Measurements from ENCODE around the gene INCA1.
A peak's percentile ranks its signal among the peaks of the same experiment; 100 is the strongest.

Gene INCA1

DNA sequence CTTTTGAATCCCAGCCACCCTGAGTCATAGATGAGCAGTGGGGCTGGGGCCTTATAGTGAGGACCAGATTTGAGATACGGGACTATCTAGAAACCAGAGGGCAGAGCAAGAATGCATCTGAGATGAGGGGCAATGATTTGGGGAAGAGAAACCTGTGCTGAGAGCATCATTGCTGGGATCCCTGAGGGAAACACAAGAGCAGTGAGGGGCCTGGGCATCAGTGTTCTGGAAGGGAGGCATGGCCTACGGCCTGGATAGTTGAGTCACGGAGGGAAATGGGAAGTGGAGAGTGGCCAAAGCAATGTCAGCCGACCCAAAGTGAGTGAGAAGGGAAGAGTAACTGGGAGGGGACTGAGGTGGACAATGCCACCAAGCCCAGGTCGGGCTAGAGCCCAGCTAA, 15.0 kb downstream of the INCA1 start:
- no peaks in the 10 kb centered on the region for H4K20me1 ChIP-seq (ENCODE audit: insufficient read depth, low read length)
- TF ChIP-seq, protein P1, sequence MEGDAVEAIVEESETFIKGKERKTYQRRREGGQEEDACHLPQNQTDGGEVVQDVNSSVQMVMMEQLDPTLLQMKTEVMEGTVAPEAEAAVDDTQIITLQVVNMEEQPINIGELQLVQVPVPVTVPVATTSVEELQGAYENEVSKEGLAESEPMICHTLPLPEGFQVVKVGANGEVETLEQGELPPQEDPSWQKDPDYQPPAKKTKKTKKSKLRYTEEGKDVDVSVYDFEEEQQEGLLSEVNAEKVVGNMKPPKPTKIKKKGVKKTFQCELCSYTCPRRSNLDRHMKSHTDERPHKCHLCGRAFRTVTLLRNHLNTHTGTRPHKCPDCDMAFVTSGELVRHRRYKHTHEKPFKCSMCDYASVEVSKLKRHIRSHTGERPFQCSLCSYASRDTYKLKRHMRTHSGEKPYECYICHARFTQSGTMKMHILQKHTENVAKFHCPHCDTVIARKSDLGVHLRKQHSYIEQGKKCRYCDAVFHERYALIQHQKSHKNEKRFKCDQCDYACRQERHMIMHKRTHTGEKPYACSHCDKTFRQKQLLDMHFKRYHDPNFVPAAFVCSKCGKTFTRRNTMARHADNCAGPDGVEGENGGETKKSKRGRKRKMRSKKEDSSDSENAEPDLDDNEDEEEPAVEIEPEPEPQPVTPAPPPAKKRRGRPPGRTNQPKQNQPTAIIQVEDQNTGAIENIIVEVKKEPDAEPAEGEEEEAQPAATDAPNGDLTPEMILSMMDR (IDR thresholded peaks at IDR 0.05; ENCODE audit: low read length): no peak
- no peak for TF ChIP-seq EZH2 (IDR thresholded peaks at IDR 0.05; ENCODE audit: borderline replicate concordance, low read length)
- H3K27ac ChIP-seq (ENCODE audit: low read depth, low read length, poor library complexity, severe bottlenecking): no peak overlapping the region
- no peaks in the 10 kb centered on the region for H3K79me2 ChIP-seq (ENCODE audit: insufficient read depth, low read length)
- H3K9me3 ChIP-seq (ENCODE audit: low read length): no peaks in the 10 kb centered on the region
- H3K4me1 ChIP-seq (ENCODE audit: insufficient read depth, low read length, severe bottlenecking): peaks cover 19% of the 10 kb centered on the region
- H3K4me3 ChIP-seq (ENCODE audit: low read depth, low read length, poor library complexity, severe bottlenecking): no peak overlapping the region
- H3K27me3 ChIP-seq (ENCODE audit: insufficient read depth, low read length): no peaks in the 10 kb centered on the region
- H2AFZ ChIP-seq (ENCODE audit: low read length): no peak overlapping the region
- H3K4me2 ChIP-seq (ENCODE audit: low read length): no peak overlapping the region
- no peaks in the 10 kb centered on the region for H3F3A ChIP-seq (ENCODE audit: insufficient read depth, low read length)
- H3K9ac ChIP-seq (ENCODE audit: low read length): no peak overlapping the region
- H3K36me3 ChIP-seq (ENCODE audit: insufficient read depth, low read length): peaks cover 48% of the 10 kb centered on the region
- no peaks in the 10 kb centered on the region for H3K9me2 ChIP-seq (ENCODE audit: low read depth, low read length)

DNA sequence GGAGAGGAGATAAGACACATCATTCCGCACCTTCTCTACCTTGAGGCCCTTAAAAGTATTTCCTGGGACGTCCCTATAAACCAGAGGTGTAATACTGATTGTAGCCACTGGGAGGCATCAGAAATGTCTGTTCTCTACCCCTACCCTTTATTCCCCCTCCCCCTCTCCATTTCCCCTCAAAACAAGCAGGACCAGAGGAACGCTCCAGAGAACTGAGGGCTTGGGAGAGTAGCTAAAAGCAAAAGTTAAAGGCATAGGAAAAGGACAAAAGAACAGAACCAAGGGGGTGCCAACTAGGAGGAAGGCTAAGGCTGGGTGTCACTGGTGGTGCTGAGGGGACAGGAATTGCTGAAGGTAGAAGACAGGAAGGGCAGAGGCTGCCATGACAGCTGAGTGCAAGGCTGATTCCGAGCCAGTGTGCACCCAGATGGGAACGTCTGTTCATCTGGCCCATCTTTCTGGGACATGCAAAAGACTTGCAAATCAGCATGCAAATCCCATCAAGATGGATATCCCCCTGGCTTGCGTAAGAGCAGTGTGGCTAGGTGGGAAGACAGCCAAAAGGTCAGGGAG, 16.6 kb downstream of the INCA1 start:
- no peak overlapping the region; the same call in 1 of the 2 replicates for H3K4me2 ChIP-seq (ENCODE audit: low read length)
- H3F3A ChIP-seq (ENCODE audit: insufficient read depth, low read length): no peaks in the 10 kb centered on the region
- no peak overlapping the region for H3K4me3 ChIP-seq (ENCODE audit: low read depth, low read length, poor library complexity, severe bottlenecking)
- H3K9me3 ChIP-seq (ENCODE audit: low read length): no peaks in the 10 kb centered on the region
- H3K36me3 ChIP-seq (ENCODE audit: insufficient read depth, low read length): peaks cover 56% of the 10 kb centered on the region
- H3K4me1 ChIP-seq (ENCODE audit: insufficient read depth, low read length, severe bottlenecking): peaks cover 8% of the 10 kb centered on the region
- no peaks in the 10 kb centered on the region for H3K27me3 ChIP-seq (ENCODE audit: insufficient read depth, low read length)
- H3K9ac ChIP-seq (ENCODE audit: low read length): no peak overlapping the region
- TF ChIP-seq EZH2 (IDR thresholded peaks at IDR 0.05; ENCODE audit: borderline replicate concordance, low read length): no peak
- TF ChIP-seq, protein P1 (IDR thresholded peaks at IDR 0.05; ENCODE audit: low read length): peak; percentile 84
- no peaks in the 10 kb centered on the region for H3K9me2 ChIP-seq (ENCODE audit: low read depth, low read length)
- peak overlapping the region; percentile 41 for H3K27ac ChIP-seq (ENCODE audit: low read depth, low read length, poor library complexity, severe bottlenecking)
- H4K20me1 ChIP-seq (ENCODE audit: insufficient read depth, low read length): no peaks in the 10 kb centered on the region
- H2AFZ ChIP-seq (ENCODE audit: low read length): no peak overlapping the region
- no peaks in the 10 kb centered on the region for H3K79me2 ChIP-seq (ENCODE audit: insufficient read depth, low read length)

DNA sequence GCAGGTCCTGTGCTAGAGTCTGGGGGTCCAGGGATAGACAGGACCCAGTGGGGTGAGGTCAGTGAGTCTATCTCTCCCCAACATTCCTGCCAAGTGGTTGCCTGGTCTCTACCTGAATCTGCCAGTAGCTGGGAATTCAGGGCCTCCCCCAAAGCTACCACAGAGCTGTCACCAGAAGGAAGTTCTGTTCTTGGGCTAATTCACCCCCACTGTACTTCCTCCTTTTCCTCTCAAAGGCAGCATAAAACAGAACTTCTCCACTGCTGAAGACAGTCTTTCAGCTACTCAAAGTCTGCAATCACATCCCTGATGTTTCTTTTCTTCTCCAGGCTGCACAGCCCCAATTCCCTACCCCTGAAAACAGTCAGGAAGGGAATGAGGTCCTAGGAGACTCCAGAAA, 18.6 kb downstream of the INCA1 start:
- Histone ChIP-seq H3K27me3 (ENCODE audit: insufficient read depth, low read length) (no peaks in the 10 kb centered on the region), H3K9me3 (ENCODE audit: low read length) (no peaks in the 10 kb centered on the region), H3K36me3 (ENCODE audit: insufficient read depth, low read length) (peaks cover 58% of the 10 kb centered on the region), H3K9me2 (ENCODE audit: low read depth, low read length) (no peaks in the 10 kb centered on the region), H3K9ac (ENCODE audit: low read length) (no peak overlapping the region), H4K20me1 (ENCODE audit: insufficient read depth, low read length) (no peaks in the 10 kb centered on the region), H3K4me2 (ENCODE audit: low read length) (no peak overlapping the region), H3K79me2 (ENCODE audit: insufficient read depth, low read length) (no peaks in the 10 kb centered on the region), H3K4me3 (ENCODE audit: low read depth, low read length, poor library complexity, severe bottlenecking) (no peak overlapping the region), H2AFZ (ENCODE audit: low read length) (no peak overlapping the region), H3K4me1 (ENCODE audit: insufficient read depth, low read length, severe bottlenecking) (peaks cover 7% of the 10 kb centered on the region), H3F3A (ENCODE audit: insufficient read depth, low read length) (no peaks in the 10 kb centered on the region), H3K27ac (ENCODE audit: low read depth, low read length, poor library complexity, severe bottlenecking) (peak overlapping the region; percentile 47)
- TF ChIP-seq EZH2 (IDR thresholded peaks at IDR 0.05; ENCODE audit: borderline replicate concordance, low read length): no peak
- TF ChIP-seq, protein P1 (IDR thresholded peaks at IDR 0.05; ENCODE audit: low read length): no peak
